ACC112 (cell line): ENCODE measurements around the gene KRT73.

ENCODE experiments used
- H2AFZ ChIP-seq: fragments of 200-600 bp; sonication (generic); one replicate; pipeline ENCODE4 v1.6.0; 2017; ENCODE audit warnings: antibody characterized with exemption, low read length; ENCODE audit not compliant: unreplicated experiment
- H3K27ac ChIP-seq: fragments of 200-600 bp; sonication (generic); 2 replicates; pipeline ENCODE4 v1.5.1; 2014; ENCODE audit warnings: low read depth, mild to moderate bottlenecking, antibody characterized with exemption, low read length, moderate library complexity
- H3K27me3 ChIP-seq: fragments of 200-600 bp; sonication (generic); 2 replicates; pipeline ENCODE4 v1.6.1; 2014; ENCODE audit warnings: mild to moderate bottlenecking, antibody characterized with exemption, low read length, moderate library complexity, mixed read lengths; ENCODE audit not compliant: insufficient read depth
- H3K36me3 ChIP-seq: fragments of 200-600 bp; sonication (generic); 2 replicates; pipeline ENCODE4 v1.6.1; 2016; ENCODE audit warnings: mild to moderate bottlenecking, antibody characterized with exemption, low read length, moderate library complexity, mixed read lengths; ENCODE audit not compliant: insufficient read depth
- H3K4me1 ChIP-seq: fragments of 200-600 bp; sonication (generic); one replicate; pipeline ENCODE4 v1.6.1; 2016; ENCODE audit warnings: low read length, mixed read lengths; ENCODE audit not compliant: insufficient read depth, unreplicated experiment, control insufficient read depth
- H3K4me3 ChIP-seq: fragments of 200-600 bp; sonication (generic); 2 replicates; pipeline ENCODE4 v1.5.1; 2014; ENCODE audit warnings: mild to moderate bottlenecking, low read depth, low read length
- H3K79me2 ChIP-seq: fragments of 200-600 bp; sonication (generic); one replicate; pipeline ENCODE4 v1.6.0; 2016; ENCODE audit warnings: low read length; ENCODE audit not compliant: control insufficient read depth, unreplicated experiment, insufficient read depth

The KRT73 gene

DNA sequence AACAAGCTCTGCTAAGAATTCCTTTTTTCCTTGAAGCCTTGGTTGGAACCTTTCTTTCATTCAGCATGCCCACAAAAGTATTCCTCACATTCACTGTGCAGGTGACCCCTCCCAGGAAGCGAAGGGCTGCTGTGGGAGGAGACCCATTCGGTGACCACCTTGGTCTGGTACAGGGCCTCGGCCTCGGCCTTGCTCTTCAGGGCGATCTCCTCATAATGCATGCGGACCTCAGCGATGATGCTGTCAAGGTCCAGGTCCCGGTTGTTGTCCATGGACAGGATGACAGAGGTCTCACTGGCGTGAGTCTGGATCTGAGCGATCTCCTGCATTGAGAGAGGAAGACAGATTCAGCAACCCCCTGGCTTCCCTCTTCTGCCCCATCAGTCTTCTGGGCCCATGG, 47.8 kb downstream of the KRT73 start:
- no peak overlapping the region for H2AFZ ChIP-seq
- no peaks in the 10 kb centered on the region for H3K79me2 ChIP-seq
- H3K36me3 ChIP-seq, result no peaks in the 10 kb centered on the region
- H3K4me1 ChIP-seq, result no peaks in the 10 kb centered on the region
- H3K27ac ChIP-seq, result no peak overlapping the region
- no peak overlapping the region for H3K4me3 ChIP-seq
- H3K27me3 ChIP-seq, result peaks cover 71% of the 10 kb centered on the region

- Histone ChIP-seq H3K27ac (no peak overlapping the region), H3K4me3 (no peak overlapping the region), H3K27me3 (peaks cover 88% of the 10 kb centered on the region), H2AFZ (no peak overlapping the region), H3K36me3 (no peaks in the 10 kb centered on the region), H3K79me2 (no peaks in the 10 kb centered on the region), H3K4me1 (no peaks in the 10 kb centered on the region)
Observed at GRCh38 chr12:52568111-52568510, 50.2 kb downstream of the KRT73 start.

DNA sequence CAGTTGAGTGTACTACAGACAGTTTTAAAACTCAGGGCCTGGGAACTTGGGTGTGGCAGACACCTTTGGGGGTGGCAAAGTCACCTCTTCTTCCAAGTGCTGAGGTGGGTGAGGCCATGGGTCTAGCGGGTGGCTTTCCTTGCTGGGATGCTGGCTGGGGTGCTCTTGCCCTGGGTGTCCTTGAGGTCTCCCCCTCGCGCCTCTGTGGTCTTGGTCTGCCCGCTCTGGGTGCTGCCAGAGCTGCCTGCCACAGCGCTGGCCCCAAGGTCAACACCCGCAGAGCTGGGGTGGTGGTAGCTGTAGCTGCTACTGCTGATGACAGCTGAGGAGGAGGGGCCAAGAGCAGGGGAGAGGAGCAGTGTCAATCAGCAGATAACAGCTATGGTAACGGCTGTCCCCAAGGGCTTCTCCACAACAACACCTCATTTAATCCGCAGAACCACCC, 51.5 kb downstream of the KRT73 start:
- no peaks in the 10 kb centered on the region for H3K4me1 ChIP-seq
- no peak overlapping the region for H2AFZ ChIP-seq
- no peak overlapping the region for H3K27ac ChIP-seq
- H3K79me2 ChIP-seq, result no peaks in the 10 kb centered on the region
- H3K4me3 ChIP-seq, result no peak overlapping the region
- H3K27me3 ChIP-seq, result peaks cover 84% of the 10 kb centered on the region
- no peaks in the 10 kb centered on the region for H3K36me3 ChIP-seq

GRCh38 chr12:52564582-52564981, 53.8 kb downstream of the KRT73 start:
- no peaks in the 10 kb centered on the region for H3K36me3 ChIP-seq
- H3K79me2 ChIP-seq, result no peaks in the 10 kb centered on the region
- H3K4me3 ChIP-seq, result no peak overlapping the region
- H2AFZ ChIP-seq, result no peak overlapping the region
- H3K27ac ChIP-seq, result no peak overlapping the region
- no peaks in the 10 kb centered on the region for H3K4me1 ChIP-seq
- H3K27me3 ChIP-seq, result peaks cover 83% of the 10 kb centered on the region

- Histone ChIP-seq H3K27ac (no peak overlapping the region), H3K4me1 (no peaks in the 10 kb centered on the region), H3K79me2 (no peaks in the 10 kb centered on the region), H2AFZ (no peak overlapping the region), H3K27me3 (peaks cover 89% of the 10 kb centered on the region), H3K4me3 (no peak overlapping the region), H3K36me3 (no peaks in the 10 kb centered on the region)
Observed at GRCh38 chr12:52561880-52562449, 56.4 kb downstream of the KRT73 start.

DNA sequence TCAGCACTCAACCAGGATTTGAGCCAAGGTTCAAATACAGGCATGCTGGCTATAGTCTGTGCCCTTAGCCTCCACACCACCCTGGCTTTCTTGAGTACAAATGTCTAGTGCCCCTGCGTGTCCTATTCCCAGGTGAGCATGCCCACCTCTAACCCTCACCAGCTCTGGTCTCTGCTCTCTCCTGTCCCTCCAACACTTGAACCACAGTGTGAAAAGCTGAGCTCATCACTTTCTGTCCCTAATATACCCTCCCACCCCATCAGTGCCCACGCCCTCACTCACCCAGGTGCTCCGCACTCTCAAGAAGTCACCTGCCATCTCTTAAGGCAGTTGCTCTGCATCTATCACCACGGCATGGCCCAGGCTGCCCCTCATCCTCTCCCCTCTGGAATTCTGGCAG, 58.4 kb downstream of the KRT73 start:
- Histone ChIP-seq H3K79me2 (no peaks in the 10 kb centered on the region), H3K4me1 (no peaks in the 10 kb centered on the region), H3K27me3 (peaks cover 84% of the 10 kb centered on the region), H3K36me3 (no peaks in the 10 kb centered on the region), H2AFZ (no peak overlapping the region), H3K27ac (no peak overlapping the region), H3K4me3 (no peak overlapping the region)

- Histone ChIP-seq H3K27me3 (peaks cover 84% of the 10 kb centered on the region), H3K36me3 (no peaks in the 10 kb centered on the region), H3K79me2 (no peaks in the 10 kb centered on the region)
Observed at GRCh38 chr12:52558781-52559445, 59.4 kb downstream of the KRT73 start.

More at GRCh38 chr12:52558781-52559445, 59.4 kb downstream of the KRT73 start:
- Histone ChIP-seq H3K27ac (no peak overlapping the region), H3K4me3 (no peak overlapping the region), H2AFZ (no peak overlapping the region), H3K4me1 (no peaks in the 10 kb centered on the region)
